ENCODE results near the gene CHRNA7.

Gene CHRNA7

DNA sequence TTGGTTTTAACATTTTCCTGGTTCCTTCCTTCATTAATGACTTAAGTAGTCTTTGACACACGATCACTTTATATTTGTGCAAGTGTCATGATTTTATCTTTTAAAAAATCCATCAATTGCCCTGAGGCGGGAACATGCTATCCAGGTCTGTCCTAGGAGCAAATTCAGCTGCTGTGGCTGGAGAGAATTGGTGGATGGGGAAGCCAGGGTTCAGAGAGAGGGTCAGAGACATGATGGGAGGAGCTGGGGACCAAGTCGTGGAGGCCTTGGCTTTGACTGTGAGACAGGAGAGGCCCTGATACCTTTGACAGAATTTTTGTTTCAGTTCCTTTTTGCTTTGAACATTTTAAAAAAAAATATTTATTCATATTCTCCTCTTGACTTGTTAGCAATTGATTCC lies 89.0 kb downstream of the CHRNA7 start:
- Histone ChIP-seq H3K9ac (ENCODE audit: low read depth, low read length, poor library complexity, severe bottlenecking) (no peak overlapping the region), H3F3A (ENCODE audit: low read depth) (no peaks in the 10 kb centered on the region), H3K9me2 (replicated peaks; ENCODE audit: low read depth, low read length) (no peaks in the 10 kb centered on the region), H3K79me2 (ENCODE audit: insufficient read depth, low read length) (no peaks in the 10 kb centered on the region), H3K36me3 (ENCODE audit: insufficient read depth, low read length) (no peaks in the 10 kb centered on the region), H3K4me2 (ENCODE audit: low read depth, low read length, poor library complexity, severe bottlenecking) (no peak overlapping the region), H4K20me1 (ENCODE audit: insufficient read depth, low read length, poor library complexity, severe bottlenecking) (no peaks in the 10 kb centered on the region), H3K4me3 (ENCODE audit: low read length, poor library complexity, severe bottlenecking) (no peak overlapping the region), H3K27me3 (ENCODE audit: insufficient read depth, low read length, poor library complexity, severe bottlenecking) (no peaks in the 10 kb centered on the region), H2AFZ (ENCODE audit: low read length) (no peak overlapping the region), H3K4me1 (ENCODE audit: insufficient read depth, low read length, poor library complexity, severe bottlenecking) (no peaks in the 10 kb centered on the region), H3K9me3 (ENCODE audit: insufficient read depth, low read depth, low read length) (no peaks in the 10 kb centered on the region)
- no peak for TF ChIP-seq CTCF (conservative IDR thresholded peaks at IDR 0.05; ENCODE audit: low read length)
- no peak for TF ChIP-seq EZH2phosphoT487 (IDR thresholded peaks at IDR 0.05; ENCODE audit: borderline replicate concordance)

DNA sequence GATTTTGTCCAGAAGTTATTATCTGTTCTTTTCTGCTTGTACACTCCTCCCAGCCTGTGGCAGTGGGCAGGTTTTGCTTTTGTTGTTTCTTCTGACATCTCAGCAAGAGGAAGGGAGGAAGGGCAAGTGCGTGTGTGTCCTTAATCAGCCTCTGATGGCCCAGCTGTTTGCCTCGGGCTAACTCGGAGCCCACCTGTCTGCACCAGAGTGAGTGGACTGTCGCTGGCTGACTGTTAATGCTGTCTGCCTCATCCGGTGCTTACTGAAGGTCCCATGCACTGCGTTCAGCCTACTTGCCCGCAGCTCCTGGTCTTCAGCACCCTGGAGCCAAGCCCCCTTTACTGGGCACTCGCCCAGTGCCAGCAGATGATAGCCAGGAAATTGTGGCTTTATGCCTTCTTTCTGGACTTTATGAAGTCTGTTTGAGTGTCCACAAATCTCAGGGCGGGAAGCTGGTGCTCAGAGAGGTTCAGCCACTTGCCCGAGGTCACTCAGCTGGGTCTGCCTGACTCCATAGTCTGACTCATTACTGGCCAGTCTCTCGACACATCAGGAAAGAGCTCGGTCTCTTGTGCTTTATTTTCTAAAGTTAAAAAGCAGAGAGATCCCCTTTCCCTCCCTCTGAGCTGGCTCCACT lies 89.5 kb downstream of the CHRNA7 start:
- H3K9me2 ChIP-seq (replicated peaks; ENCODE audit: low read depth, low read length): no peaks in the 10 kb centered on the region
- H3K4me1 ChIP-seq (ENCODE audit: insufficient read depth, low read length, poor library complexity, severe bottlenecking): no peaks in the 10 kb centered on the region

GRCh38 chr15:32120577-32121383 lies 90.5 kb downstream of the CHRNA7 start:
- Histone ChIP-seq H3K27me3 (ENCODE audit: insufficient read depth, low read length, poor library complexity, severe bottlenecking) (no peaks in the 10 kb centered on the region), H3K4me3 (ENCODE audit: low read length, poor library complexity, severe bottlenecking) (no peak overlapping the region), H3F3A (ENCODE audit: low read depth) (no peaks in the 10 kb centered on the region), H3K79me2 (ENCODE audit: insufficient read depth, low read length) (no peaks in the 10 kb centered on the region), H3K9ac (ENCODE audit: low read depth, low read length, poor library complexity, severe bottlenecking) (no peak overlapping the region), H3K36me3 (ENCODE audit: insufficient read depth, low read length) (no peaks in the 10 kb centered on the region), H3K9me3 (ENCODE audit: insufficient read depth, low read depth, low read length) (no peaks in the 10 kb centered on the region), H2AFZ (ENCODE audit: low read length) (no peak overlapping the region), H3K9me2 (replicated peaks; ENCODE audit: low read depth, low read length) (no peaks in the 10 kb centered on the region), H3K4me1 (ENCODE audit: insufficient read depth, low read length, poor library complexity, severe bottlenecking) (no peaks in the 10 kb centered on the region), H3K4me2 (ENCODE audit: low read depth, low read length, poor library complexity, severe bottlenecking) (no peak overlapping the region), H4K20me1 (ENCODE audit: insufficient read depth, low read length, poor library complexity, severe bottlenecking) (no peaks in the 10 kb centered on the region)
- no peak for TF ChIP-seq CTCF (conservative IDR thresholded peaks at IDR 0.05; ENCODE audit: low read length)
- TF ChIP-seq EZH2phosphoT487 (IDR thresholded peaks at IDR 0.05; ENCODE audit: borderline replicate concordance): no peak

More for the DNA sequence above, 89.5 kb downstream of the CHRNA7 start:
- Histone ChIP-seq H4K20me1 (ENCODE audit: insufficient read depth, low read length, poor library complexity, severe bottlenecking) (no peaks in the 10 kb centered on the region), H3K9ac (ENCODE audit: low read depth, low read length, poor library complexity, severe bottlenecking) (no peak overlapping the region), H3K79me2 (ENCODE audit: insufficient read depth, low read length) (no peaks in the 10 kb centered on the region), H3K4me2 (ENCODE audit: low read depth, low read length, poor library complexity, severe bottlenecking) (no peak overlapping the region), H3K9me3 (ENCODE audit: insufficient read depth, low read depth, low read length) (no peaks in the 10 kb centered on the region), H2AFZ (ENCODE audit: low read length) (no peak overlapping the region), H3F3A (ENCODE audit: low read depth) (no peaks in the 10 kb centered on the region), H3K36me3 (ENCODE audit: insufficient read depth, low read length) (no peaks in the 10 kb centered on the region), H3K4me3 (ENCODE audit: low read length, poor library complexity, severe bottlenecking) (no peak overlapping the region), H3K27me3 (ENCODE audit: insufficient read depth, low read length, poor library complexity, severe bottlenecking) (no peaks in the 10 kb centered on the region)
- TF ChIP-seq CTCF (conservative IDR thresholded peaks at IDR 0.05; ENCODE audit: low read length) (no peak), EZH2phosphoT487 (IDR thresholded peaks at IDR 0.05; ENCODE audit: borderline replicate concordance) (no peak)
